CD4-positive, alpha-beta T cell treated with Interleukin-10 for 1 hour (primary cell): ENCODE results near the gene LRRC8E.
"Not testable (repeated sequence)": the region's sequence is repeated elsewhere in the genome, so short reads cannot be mapped to it uniquely, and the experiment has no call there.

ENCODE experiments used
- DNase-seq: peaks from one replicate; pipeline ENCODE4 v3.0.0-alpha.2; 2020

The LRRC8E gene

GRCh38 chr19:7910321-7911161 is 22.2 kb downstream of the LRRC8E start:
- no peak for DNase-seq

GRCh38 chr19:7911508-7912143 is 23.3 kb downstream of the LRRC8E start:
- DNase-seq: no peak

GRCh38 chr19:7912144-7912696 is 23.9 kb downstream of the LRRC8E start:
- no peak for DNase-seq

- no peak for DNase-seq
Observed at GRCh38 chr19:7912697-7913564, 24.6 kb downstream of the LRRC8E start.

- no peak for DNase-seq
Observed at GRCh38 chr19:7913652-7914051, 25.3 kb downstream of the LRRC8E start.

GRCh38 chr19:7914099-7914498 is 25.8 kb downstream of the LRRC8E start:
- DNase-seq: no peak

- DNase-seq: no peak
Observed at GRCh38 chr19:7914598-7915045, 26.3 kb downstream of the LRRC8E start, which contains the start of gene TGFBR3L. Gene TGFBR3L, plus strand, starts transcription at chr19:7914830.

- no peak for DNase-seq
Observed at GRCh38 chr19:7915250-7916102, 27.2 kb downstream of the LRRC8E start.

- peak; percentile 71 for DNase-seq
Observed at GRCh38 chr19:7916103-7916954, 28.0 kb downstream of the LRRC8E start.

GRCh38 chr19:7916955-7917266 is 28.6 kb downstream of the LRRC8E start:
- DNase-seq: no peak

GRCh38 chr19:7917267-7918061 is 29.2 kb downstream of the LRRC8E start:
- DNase-seq: peak; percentile 65

GRCh38 chr19:7918062-7918614 is 29.8 kb downstream of the LRRC8E start:
- not testable (repeated sequence) for DNase-seq

- DNase-seq: no peak
Observed at GRCh38 chr19:7918615-7919421, 30.5 kb downstream of the LRRC8E start.

GRCh38 chr19:7919610-7920518 is 31.6 kb downstream of the LRRC8E start, which contains the start of gene SNAPC2:
Gene SNAPC2, plus strand, starts transcription at chr19:7920338. Its CDS starts 29 bp downstream, at chr19:7920367.
- DNase-seq: peak; percentile 97

GRCh38 chr19:7920519-7921301 is 32.4 kb downstream of the LRRC8E start:
- DNase-seq: peak; percentile 99

- DNase-seq: no peak
Observed at GRCh38 chr19:7921302-7921966, 33.1 kb downstream of the LRRC8E start.
